Upper lobe of right lung (tissue), 1 donor: Measurements from ENCODE around the gene PTPRF. TPM values are rescaled to one million over a fixed set of nuclear protein-coding genes. Genes with fewer than 3 reads are reported as not detected.
A peak's percentile ranks its signal among the peaks of the same experiment; 100 is the strongest.

ENCODE experiments used
- ATAC-seq: fragments of 200-7000 bp; cut with Tn5 transposase; one replicate; pipeline ENCODE4 v1.9.1; 2020; ENCODE audit warnings: mild to moderate bottlenecking, moderate library complexity
- DNase-seq: peaks from one replicate; pipeline ENCODE4 v3.0.0-alpha.2; 2020
- H3K27ac ChIP-seq: fragments of 200-600 bp; one replicate; pipeline ENCODE4 v1.8.0; 2022
- H3K27me3 ChIP-seq: fragments of 200-600 bp; one replicate; pipeline ENCODE4 v1.8.0; 2022; ENCODE audit warnings: mild to moderate bottlenecking
- H3K36me3 ChIP-seq: fragments of 200-600 bp; one replicate; pipeline ENCODE4 v1.8.0; 2022
- H3K4me1 ChIP-seq: fragments of 200-600 bp; one replicate; pipeline ENCODE4 v1.8.0; 2022
- H3K4me3 ChIP-seq: fragments of 200-600 bp; one replicate; pipeline ENCODE4 v1.8.0; 2022; ENCODE audit warnings: mild to moderate bottlenecking
- H3K9me3 ChIP-seq: fragments of 200-600 bp; one replicate; pipeline ENCODE4 v1.8.0; 2022
- intact Hi-C: fragments of 100-400 bp; cut with DNase I; formaldehyde crosslinking; loops from one replicate; pipeline ENCODE4 v1.11.0; 2022
- total RNA-seq: library from RNA; stranded (reverse); fragmentation: NEBNext Ultra II Directional; extraction: Animal tissue kit (Norgen Biotek cat#: 25700); gene quantifications from one replicate; pipeline ENCODE4 v1.2.1, GENCODE V29; 2021
- TF ChIP-seq, protein P1 (sequence below): fragments of 200-600 bp; IDR thresholded peaks from one replicate; pipeline ENCODE4 v1.8.0; 2022; ENCODE audit warnings: antibody characterized with exemption
- donor health status: DM: no; HTN: yes; CAD: no; lungs with severe emphysema.

PTPRF gene
- total RNA-seq, 1 donor from 2014 or later, result 199 TPM

DNA sequence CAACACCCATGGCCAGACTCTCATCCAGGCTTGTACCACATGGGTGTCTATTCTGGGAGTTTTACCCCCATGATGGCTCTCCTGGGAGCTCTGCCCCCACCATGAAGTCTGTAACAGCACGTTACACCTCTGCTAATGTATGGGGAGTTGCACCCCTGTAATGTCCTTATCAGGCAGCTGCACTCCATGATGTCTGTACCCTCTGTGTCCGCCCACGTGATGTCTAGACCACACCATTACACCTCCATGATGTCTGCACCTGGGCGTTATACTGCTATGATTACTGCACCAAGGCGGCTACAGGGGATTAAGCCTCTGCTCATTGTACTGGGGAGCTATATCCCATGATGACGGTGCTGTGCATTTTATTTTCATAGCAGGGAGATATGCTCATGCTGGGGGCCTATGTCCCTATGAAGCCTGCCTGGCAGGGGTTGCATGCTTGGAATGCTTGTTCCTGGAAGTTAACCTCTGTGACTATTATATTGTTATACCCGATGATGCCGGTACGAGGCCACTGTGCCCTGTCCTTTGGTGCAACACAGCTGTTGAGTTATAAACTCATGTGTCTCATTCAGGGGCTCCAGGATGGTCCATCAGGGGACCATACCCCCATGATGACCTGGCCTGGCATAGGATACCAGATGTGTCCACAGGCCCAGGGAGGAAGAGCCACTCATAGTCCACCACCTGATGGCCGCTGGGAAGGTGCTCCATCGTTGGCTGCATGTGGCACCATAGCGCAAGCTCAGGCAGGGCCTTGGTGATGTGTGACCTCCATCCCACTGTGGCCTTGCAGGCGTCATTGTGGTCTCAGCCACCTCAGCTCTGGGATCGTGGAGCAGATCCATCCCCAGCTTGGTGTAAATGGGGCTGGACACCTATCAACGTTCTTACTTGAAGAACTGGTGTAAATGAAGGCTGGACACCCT is 12.1 kb downstream of the PTPRF start:
- TF ChIP-seq, protein P1, sequence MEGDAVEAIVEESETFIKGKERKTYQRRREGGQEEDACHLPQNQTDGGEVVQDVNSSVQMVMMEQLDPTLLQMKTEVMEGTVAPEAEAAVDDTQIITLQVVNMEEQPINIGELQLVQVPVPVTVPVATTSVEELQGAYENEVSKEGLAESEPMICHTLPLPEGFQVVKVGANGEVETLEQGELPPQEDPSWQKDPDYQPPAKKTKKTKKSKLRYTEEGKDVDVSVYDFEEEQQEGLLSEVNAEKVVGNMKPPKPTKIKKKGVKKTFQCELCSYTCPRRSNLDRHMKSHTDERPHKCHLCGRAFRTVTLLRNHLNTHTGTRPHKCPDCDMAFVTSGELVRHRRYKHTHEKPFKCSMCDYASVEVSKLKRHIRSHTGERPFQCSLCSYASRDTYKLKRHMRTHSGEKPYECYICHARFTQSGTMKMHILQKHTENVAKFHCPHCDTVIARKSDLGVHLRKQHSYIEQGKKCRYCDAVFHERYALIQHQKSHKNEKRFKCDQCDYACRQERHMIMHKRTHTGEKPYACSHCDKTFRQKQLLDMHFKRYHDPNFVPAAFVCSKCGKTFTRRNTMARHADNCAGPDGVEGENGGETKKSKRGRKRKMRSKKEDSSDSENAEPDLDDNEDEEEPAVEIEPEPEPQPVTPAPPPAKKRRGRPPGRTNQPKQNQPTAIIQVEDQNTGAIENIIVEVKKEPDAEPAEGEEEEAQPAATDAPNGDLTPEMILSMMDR, result no peak
- no peak overlapping the region for H3K4me3 ChIP-seq
- ATAC-seq, result no peak
- intact Hi-C loops, result no loop called here
- DNase-seq, result no peak
- peak overlapping the region; percentile 6 for H3K27ac ChIP-seq
- H3K9me3 ChIP-seq, result no peaks in the 10 kb centered on the region
- no peaks in the 10 kb centered on the region for H3K27me3 ChIP-seq
- no peaks in the 10 kb centered on the region for H3K36me3 ChIP-seq
- peaks cover 15% of the 10 kb centered on the region for H3K4me1 ChIP-seq

DNA sequence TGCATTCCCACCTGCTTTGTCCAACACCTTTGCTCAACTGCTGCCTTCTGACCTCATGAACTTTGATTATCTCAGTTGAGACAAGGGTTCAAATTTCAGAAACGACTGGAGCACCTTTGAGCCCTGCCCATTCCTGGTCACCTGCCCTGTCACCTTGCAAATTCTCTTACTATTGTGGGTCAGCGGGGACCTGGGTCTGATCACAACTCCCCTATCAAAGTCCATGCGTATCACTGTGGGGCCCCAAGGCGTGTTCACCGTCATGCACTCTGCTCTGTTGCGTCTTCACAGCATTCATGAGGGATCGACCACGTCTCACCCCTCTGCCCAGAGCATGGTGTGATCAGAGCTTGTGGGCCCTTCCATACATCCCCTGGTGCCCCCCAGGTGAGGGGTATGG is 12.9 kb downstream of the PTPRF start:
- no peak for ATAC-seq
- TF ChIP-seq, protein P1, result no peak
- intact Hi-C loops, result no loop called here
- H3K36me3 ChIP-seq, result no peaks in the 10 kb centered on the region
- peak overlapping the region; percentile 30 for H3K27ac ChIP-seq
- H3K4me1 ChIP-seq, result peaks cover 15% of the 10 kb centered on the region
- DNase-seq, result no peak
- no peak overlapping the region for H3K4me3 ChIP-seq
- H3K9me3 ChIP-seq, result no peaks in the 10 kb centered on the region
- no peaks in the 10 kb centered on the region for H3K27me3 ChIP-seq

DNA sequence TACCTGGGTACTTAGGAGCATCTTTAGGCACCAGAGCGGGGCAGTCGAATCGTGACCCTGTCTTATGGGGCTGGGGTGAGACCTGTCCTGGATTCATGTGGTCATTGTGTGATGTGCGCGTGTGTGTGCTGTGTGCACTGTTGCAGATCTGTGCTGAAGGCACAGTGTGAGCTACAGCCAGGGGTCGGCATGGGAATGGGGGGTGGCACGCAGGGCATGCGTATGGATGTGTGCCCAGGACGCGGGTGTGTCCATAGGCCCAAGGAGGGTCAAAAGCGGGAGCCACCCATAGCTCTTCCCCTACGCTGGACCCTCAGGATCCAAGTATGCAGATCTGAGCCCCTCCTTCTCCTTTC is 14.6 kb downstream of the PTPRF start:
- H3K27me3 ChIP-seq, result no peaks in the 10 kb centered on the region
- no peaks in the 10 kb centered on the region for H3K9me3 ChIP-seq
- no peak for DNase-seq
- intact Hi-C loops, result no loop called here
- peaks cover 24% of the 10 kb centered on the region for H3K4me1 ChIP-seq
- ATAC-seq, result no peak
- H3K36me3 ChIP-seq, result no peaks in the 10 kb centered on the region
- no peak overlapping the region for H3K4me3 ChIP-seq
- TF ChIP-seq, protein P1, result no peak
- H3K27ac ChIP-seq, result no peak overlapping the region

DNA sequence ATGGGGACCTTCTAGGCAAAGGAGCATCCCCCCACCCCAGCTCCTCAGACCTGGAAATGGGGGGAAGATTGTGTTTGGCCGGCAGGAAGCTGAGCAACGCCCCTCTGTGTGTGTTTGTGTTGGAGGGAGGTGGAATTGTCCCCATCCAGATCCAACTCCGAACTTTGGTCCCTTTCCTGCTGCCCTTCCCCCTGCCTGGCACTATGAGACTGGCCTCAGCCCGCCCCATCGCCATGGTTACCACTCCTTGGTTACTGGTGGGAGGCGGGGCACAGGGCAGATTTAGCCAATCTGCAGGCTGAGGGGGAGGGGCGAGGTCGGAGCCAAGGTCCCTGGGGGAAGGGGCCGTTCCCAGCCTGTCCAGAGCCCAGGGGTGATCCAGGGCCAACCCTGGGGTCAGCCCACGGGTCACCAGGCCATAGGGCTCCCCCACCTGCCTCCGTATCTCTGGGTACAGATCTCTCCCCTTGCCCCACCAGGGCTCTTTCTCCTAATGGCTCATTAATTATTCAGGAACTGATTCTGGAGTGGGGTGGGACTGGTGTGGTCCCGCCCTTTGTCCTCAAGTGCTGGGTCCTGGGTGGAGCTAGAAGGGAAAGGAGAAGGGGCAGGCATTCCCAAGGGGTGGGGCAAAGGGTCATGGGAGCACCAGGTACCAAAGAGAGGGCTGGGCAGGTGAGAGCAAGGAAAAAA is 15.2 kb downstream of the PTPRF start:
- H3K4me3 ChIP-seq, result no peak overlapping the region
- ATAC-seq (peak; percentile 30), DNase-seq (peak; percentile 84)
- intact Hi-C loops, result no loop called here
- H3K9me3 ChIP-seq, result no peaks in the 10 kb centered on the region
- H3K27ac ChIP-seq, result peak overlapping the region; percentile 24
- peaks cover 29% of the 10 kb centered on the region for H3K4me1 ChIP-seq
- H3K27me3 ChIP-seq, result no peaks in the 10 kb centered on the region
- no peaks in the 10 kb centered on the region for H3K36me3 ChIP-seq
- TF ChIP-seq, protein P1, result no peak

DNA sequence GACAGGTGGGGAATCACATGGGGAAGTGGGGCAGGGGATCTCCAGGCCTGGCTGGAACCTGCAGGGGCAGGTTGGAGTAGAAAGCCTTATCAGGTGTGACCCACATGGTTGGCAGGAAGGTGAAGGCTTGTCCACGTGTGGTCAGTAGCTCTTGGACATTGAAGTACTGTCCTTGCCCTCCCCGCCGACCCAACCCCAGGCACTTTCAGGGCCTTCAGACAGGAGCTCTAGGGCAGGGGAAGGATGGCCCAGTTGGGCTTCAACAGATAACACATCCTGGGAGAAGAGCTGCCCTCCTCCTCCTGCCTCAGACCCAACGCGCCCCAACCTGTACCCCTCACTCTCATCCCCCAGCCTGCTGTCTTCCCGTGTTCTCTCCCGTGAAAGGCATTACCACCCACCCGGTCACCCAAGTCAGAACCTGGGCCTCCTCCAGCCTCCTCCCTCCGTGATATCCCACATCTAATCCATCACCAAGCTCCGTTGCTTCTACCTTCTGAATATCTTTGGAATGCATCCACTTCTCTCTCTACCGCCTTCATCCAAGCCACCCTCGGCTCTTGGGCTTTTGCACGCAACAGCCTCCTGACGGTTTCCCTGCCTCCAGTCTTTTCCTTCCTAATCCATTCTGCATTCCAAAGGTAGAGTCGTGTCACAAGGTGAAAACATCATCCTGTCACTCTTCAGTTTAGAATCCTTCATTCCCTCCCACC is 15.9 kb downstream of the PTPRF start:
- H3K4me3 ChIP-seq, result no peak overlapping the region
- H3K4me1 ChIP-seq, result peaks cover 31% of the 10 kb centered on the region
- TF ChIP-seq, protein P1, result no peak
- peak overlapping the region; percentile 24 for H3K27ac ChIP-seq
- intact Hi-C loops, result no loop called here
- no peaks in the 10 kb centered on the region for H3K9me3 ChIP-seq
- DNase-seq, result no peak
- no peaks in the 10 kb centered on the region for H3K36me3 ChIP-seq
- H3K27me3 ChIP-seq, result no peaks in the 10 kb centered on the region
- ATAC-seq, result no peak
